ENCODE measurements around the gene TBC1D12. TPM values are rescaled to one million over a fixed set of nuclear protein-coding genes. Genes with fewer than 3 reads are reported as not detected.

Gene TBC1D12
- total RNA-seq, 2 experiments from 2014 or later: 1.9 to 3.9 TPM

DNA sequence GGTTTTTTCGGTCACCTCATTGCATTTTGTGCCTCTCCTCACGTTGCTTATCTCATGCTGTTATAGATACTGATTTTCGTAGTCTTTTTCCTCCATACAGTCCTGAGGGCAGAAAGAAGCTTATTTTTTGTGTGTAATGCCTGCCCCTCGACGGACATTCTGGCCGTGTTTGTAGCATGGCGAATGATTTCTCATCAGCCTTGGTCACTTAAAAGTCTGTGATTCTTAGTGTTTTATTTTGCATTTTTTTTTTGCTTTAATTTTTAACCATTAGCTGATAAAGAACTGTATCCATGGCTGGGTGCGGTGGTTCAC lies 39.1 kb upstream of the TBC1D12 start:
- Histone ChIP-seq H2AFZ (ENCODE audit: low read length) (peak overlapping the region; percentile 90; the same call in 1 of the 2 replicates), H4K20me1 (ENCODE audit: insufficient read depth, low read length) (peaks cover 9% of the 10 kb centered on the region; the same call in 1 of the 2 replicates), H3K4me3 (ENCODE audit: low read depth, low read length, poor library complexity, severe bottlenecking) (peak overlapping the region; percentile 98), H3K27ac (ENCODE audit: low read depth, low read length, poor library complexity, severe bottlenecking) (no peak overlapping the region), H3K4me1 (ENCODE audit: insufficient read depth, low read length, poor library complexity, severe bottlenecking) (peaks cover 17% of the 10 kb centered on the region), H3K4me2 (ENCODE audit: low read length) (peak overlapping the region; percentile 95; the same call in 1 of the 2 replicates), H3K36me3 (ENCODE audit: insufficient read depth, low read length) (peaks cover 30% of the 10 kb centered on the region), H3K9me3 (ENCODE audit: low read length) (no peaks in the 10 kb centered on the region), H3K9me2 (ENCODE audit: insufficient read depth, low read length) (no peaks in the 10 kb centered on the region), H3K79me2 (ENCODE audit: insufficient read depth, low read depth, low read length) (peaks cover 38% of the 10 kb centered on the region)
- BruUV-seq (replicated peaks): no TSS peak
- intact Hi-C loops (cut with micrococcal nuclease; ENCODE audit: unreplicated experiment): loop anchor here (2.0 kb wide), 1 partner anchor 40 kb away; the partner anchor contains the start of gene TBC1D12
- POLR2A ChIA-PET: interaction anchor here (0.7 to 2.9 kb wide), 5 partner anchors 9 to 41 kb away, joined by 4 to 13 read pairs (median 7); partner anchors contain the start of gene TBC1D12
- CTCF ChIA-PET (ENCODE audit: unreplicated experiment): no interaction called here
- DNase-seq (ENCODE audit: low spot score): no peak
- TF ChIP-seq CTCF (conservative IDR thresholded peaks at IDR 0.05; ENCODE audit: low read length) (peak; percentile 44; the same call in 1 of the 2 replicates), EZH2phosphoT487 (IDR thresholded peaks at IDR 0.05; ENCODE audit: borderline replicate concordance, low read depth, low read length) (no peak)

DNA sequence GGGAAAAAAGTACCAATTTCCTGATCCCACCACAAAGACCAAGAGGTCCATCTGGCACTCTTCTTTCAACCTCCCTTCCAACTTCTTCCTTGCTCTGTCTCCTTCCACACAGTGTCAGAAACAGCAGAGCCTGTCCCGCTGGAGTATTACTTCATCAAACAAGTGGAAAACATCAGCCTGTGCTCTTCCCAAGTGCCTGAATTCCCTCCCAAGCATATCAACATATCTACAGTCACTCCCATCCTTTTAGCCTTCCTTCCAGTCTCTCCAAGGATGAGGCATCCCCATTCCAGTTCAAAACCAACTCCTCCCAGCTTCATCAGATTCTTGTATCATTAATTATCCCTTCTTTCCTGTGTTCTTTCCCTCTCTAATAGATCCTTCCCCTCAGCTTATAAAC lies 37.9 kb upstream of the TBC1D12 start:
- Histone ChIP-seq H3K79me2 (ENCODE audit: insufficient read depth, low read depth, low read length) (peaks cover 31% of the 10 kb centered on the region), H4K20me1 (ENCODE audit: insufficient read depth, low read length) (peaks cover 9% of the 10 kb centered on the region; the same call in 1 of the 2 replicates), H2AFZ (ENCODE audit: low read length) (no peak overlapping the region), H3K4me2 (ENCODE audit: low read length) (no peak overlapping the region), H3K4me3 (ENCODE audit: low read depth, low read length, poor library complexity, severe bottlenecking) (no peak overlapping the region), H3K36me3 (ENCODE audit: insufficient read depth, low read length) (peaks cover 17% of the 10 kb centered on the region), H3K4me1 (ENCODE audit: insufficient read depth, low read length, poor library complexity, severe bottlenecking) (peaks cover 17% of the 10 kb centered on the region), H3K9me3 (ENCODE audit: low read length) (no peaks in the 10 kb centered on the region), H3K27ac (ENCODE audit: low read depth, low read length, poor library complexity, severe bottlenecking) (no peak overlapping the region), H3K9me2 (ENCODE audit: insufficient read depth, low read length) (no peaks in the 10 kb centered on the region)
- CTCF ChIA-PET (ENCODE audit: unreplicated experiment): no interaction called here
- TF ChIP-seq CTCF (conservative IDR thresholded peaks at IDR 0.05; ENCODE audit: low read length): no peak
- no peak for TF ChIP-seq EZH2phosphoT487 (IDR thresholded peaks at IDR 0.05; ENCODE audit: borderline replicate concordance, low read depth, low read length)
- BruUV-seq (replicated peaks): no TSS peak
- DNase-seq (ENCODE audit: low spot score): no peak
- POLR2A ChIA-PET: interaction anchor here (0.6 to 2.6 kb wide), 2 partner anchors 38 to 1875 kb away, joined by 3 to 8 read pairs; partner anchors contain the start of gene TBC1D12
- intact Hi-C loops (cut with micrococcal nuclease; ENCODE audit: unreplicated experiment): no loop called here

GRCh38 chr10:94366382-94366781 lies 36.0 kb upstream of the TBC1D12 start:
- TF ChIP-seq EZH2phosphoT487 (IDR thresholded peaks at IDR 0.05; ENCODE audit: borderline replicate concordance, low read depth, low read length) (no peak), CTCF (conservative IDR thresholded peaks at IDR 0.05; ENCODE audit: low read length) (no peak)
- intact Hi-C loops (cut with micrococcal nuclease; ENCODE audit: unreplicated experiment): no loop called here
- Histone ChIP-seq H3K27ac (ENCODE audit: low read depth, low read length, poor library complexity, severe bottlenecking) (no peak overlapping the region), H3K4me3 (ENCODE audit: low read depth, low read length, poor library complexity, severe bottlenecking) (no peak overlapping the region), H3K36me3 (ENCODE audit: insufficient read depth, low read length) (peaks cover 1% of the 10 kb centered on the region; the same call in 1 of the 2 replicates), H2AFZ (ENCODE audit: low read length) (no peak overlapping the region), H3K4me2 (ENCODE audit: low read length) (no peak overlapping the region), H4K20me1 (ENCODE audit: insufficient read depth, low read length) (peaks cover 6% of the 10 kb centered on the region; the same call in 1 of the 2 replicates), H3K9me3 (ENCODE audit: low read length) (no peaks in the 10 kb centered on the region), H3K9me2 (ENCODE audit: insufficient read depth, low read length) (no peaks in the 10 kb centered on the region), H3K79me2 (ENCODE audit: insufficient read depth, low read depth, low read length) (peaks cover 12% of the 10 kb centered on the region), H3K4me1 (ENCODE audit: insufficient read depth, low read length, poor library complexity, severe bottlenecking) (peaks cover 10% of the 10 kb centered on the region)
- DNase-seq (ENCODE audit: low spot score): no peak
- ChIA-PET CTCF (ENCODE audit: unreplicated experiment) (no interaction called here), POLR2A (interaction anchor here (0.9 to 1.1 kb wide), 2 partner anchors 33 to 98 kb away, joined by 3 to 4 read pairs; no protein-coding TSS in a partner anchor)
- BruUV-seq (replicated peaks): no TSS peak

Data from OCI-LY7 (cell line).